HG03432 (cell line): ENCODE measurements around the gene CHST11.

Source experiments
- ATAC-seq: cut with Tn5 transposase; IDR thresholded peaks from one replicate; pipeline ENCODE4 v1.9.1; 2021; ENCODE audit warnings: mild to moderate bottlenecking, moderate library complexity; ENCODE audit not compliant: unreplicated experiment

CHST11 gene

DNA sequence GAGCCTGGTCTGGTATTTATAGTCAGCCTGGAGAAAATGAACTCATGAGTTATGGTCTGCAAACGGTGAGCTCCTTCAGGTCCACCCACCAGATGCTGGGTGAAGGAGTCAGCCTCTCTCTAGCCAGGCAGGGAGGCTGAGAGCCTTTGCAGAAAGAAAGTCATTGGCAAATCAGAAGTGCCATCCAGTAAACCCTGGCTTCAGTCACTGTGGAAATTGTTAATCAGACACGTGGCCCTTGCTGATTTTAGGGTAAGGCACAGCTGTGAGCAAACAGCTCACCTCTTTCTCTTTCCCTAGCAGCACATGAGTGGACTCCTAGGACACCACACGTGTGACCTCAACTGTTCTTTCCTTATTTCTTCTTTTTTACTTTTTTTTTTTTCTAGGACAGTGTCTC lies 44.9 kb downstream of the CHST11 start:
- ATAC-seq = no peak

DNA sequence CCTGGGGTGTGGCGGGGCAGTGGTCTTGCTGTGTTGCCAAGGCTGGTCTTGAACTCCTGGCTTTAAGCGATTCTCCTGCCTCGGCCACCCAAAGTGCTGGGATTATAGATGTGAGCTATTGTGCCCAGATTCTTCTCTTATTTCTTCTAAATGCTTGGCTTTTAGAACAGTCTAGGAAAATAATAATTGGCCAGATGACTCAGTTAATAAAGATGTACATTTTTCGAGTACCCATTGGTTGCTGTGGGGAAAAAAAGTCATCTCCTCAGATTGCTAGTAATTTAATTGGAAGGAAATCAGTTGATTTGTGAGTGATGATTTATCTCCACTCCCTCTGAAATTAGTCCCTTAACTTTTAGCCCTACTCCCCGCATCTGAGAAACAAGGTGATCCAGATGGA lies 45.5 kb downstream of the CHST11 start:
- ATAC-seq = no peak

DNA sequence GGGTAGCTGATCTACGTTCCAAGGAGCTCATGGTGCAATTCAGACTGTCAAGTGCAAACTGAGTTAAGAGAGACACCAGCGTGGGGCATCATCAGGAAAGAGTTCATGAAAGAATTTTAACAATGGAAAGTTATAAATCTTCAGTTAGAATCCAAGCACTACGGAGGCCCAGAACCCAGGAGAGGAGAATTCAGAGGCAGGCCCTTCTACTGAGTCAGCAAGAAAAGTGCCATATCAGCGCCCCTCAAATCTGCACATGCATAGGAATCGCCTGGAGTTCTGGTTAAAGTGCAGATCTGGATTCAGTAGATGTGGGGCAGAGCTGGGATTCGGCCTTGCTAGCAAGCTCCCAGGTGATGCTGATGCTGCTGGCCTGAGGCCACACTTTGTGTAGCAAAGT lies 45.9 kb downstream of the CHST11 start:
- ATAC-seq = no peak

DNA sequence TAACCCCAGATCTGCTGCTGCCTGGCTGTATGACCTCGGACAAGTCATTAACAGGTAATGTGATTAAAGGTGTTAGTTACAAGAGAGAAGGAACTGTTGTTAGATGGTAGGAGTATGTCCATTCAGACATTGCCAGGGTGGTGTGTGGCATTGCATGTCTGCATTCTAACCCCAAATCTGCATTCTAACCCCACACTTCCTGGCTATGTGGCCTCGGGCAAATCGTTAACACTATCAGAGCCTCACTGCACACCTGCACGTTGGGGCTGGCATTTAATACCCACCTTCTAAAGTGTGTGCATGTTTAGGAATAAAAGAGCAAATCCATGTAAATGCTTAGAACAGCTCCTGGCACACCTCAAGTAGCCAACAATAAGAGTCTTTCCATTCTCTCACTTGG lies 46.4 kb downstream of the CHST11 start:
- ATAC-seq = no peak

DNA sequence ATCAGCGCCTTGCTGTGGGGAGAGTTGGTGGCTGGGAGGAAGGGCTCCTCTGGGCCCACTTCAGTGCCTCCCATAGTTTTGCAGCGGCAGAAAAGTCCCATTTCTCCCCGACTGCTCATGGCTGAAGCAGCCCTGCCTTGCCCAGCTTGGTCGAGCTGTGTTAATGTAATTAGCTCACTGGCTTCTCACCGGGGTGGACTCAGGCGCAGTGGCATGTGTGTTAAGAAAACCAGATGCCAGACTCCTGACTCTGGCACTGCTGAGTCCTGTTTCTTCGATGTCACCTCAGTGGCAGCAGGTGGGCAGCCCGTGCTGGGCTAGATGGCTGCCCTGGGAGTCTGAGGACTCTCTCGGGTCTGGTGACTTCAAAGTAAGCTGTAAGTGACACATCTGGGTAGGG lies 47.4 kb downstream of the CHST11 start:
- ATAC-seq = no peak

DNA sequence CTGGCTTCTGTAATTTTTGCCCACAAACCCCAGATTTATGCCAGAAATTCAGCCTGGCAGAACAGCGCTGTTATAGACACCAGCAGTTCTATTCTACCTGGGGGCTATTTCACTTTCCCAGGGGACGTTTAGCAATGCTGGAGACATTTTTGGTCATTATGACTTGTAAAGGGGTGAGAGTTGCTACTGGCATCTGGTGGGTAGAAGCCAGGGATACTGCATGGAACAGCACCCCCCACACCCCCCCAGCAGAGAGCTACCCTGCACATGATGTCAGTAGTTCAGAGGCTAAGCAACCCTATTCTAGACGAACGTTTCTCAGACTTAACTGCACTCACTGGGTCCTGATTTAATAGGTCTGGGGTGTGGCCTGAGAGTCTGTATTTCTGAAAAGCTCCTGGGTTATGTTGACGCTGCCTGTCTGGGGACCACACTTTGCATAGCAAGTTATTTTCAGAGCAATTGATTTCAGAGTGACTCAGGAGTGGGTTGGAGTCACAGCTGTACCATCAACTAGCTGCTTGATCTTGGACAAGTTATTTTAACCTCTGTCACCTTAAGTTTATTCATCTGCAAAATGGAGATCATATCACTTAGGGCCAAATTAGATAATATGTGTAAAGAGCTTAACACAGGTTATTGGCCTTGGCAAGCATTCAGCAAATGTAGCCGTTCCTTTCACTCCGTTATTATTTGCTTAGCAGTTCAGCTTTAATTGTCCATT lies 48.5 kb downstream of the CHST11 start:
- peak; percentile 95 for ATAC-seq

DNA sequence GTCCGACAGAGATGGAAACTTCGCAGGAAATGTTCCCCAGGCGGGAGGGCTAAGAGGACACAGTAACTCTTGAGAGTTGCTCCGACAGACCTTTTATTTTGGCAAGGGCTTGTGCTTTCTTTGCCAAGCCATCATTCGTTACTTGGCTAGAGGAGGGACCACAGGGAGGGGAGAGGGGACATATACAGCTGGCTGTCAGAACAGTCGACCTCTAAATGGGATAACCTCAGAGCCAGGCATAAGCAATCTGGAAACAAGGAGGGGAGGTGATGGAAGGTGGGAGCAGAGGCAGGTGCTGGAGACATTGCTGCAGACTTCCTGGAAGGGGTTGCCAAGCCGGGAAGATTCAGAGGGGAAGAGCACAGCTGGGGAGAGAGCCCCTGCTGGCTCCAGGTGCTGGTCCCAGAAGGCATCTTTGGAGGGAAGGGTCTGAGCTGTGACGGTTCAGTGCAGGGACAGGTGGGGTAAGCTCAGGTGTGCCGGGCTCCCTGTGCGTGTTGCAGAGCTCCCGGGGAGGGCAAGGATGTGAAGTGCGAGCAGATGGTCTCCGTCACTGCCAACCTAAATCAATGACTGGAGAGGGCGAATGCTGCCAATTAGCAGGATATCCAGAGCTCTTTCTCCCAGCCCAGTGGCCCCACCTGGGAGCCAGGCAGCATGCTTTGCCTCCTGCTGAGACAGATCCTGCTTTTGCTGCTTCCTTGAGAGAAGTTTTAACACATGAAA lies 50.1 kb downstream of the CHST11 start:
- no peak for ATAC-seq

DNA sequence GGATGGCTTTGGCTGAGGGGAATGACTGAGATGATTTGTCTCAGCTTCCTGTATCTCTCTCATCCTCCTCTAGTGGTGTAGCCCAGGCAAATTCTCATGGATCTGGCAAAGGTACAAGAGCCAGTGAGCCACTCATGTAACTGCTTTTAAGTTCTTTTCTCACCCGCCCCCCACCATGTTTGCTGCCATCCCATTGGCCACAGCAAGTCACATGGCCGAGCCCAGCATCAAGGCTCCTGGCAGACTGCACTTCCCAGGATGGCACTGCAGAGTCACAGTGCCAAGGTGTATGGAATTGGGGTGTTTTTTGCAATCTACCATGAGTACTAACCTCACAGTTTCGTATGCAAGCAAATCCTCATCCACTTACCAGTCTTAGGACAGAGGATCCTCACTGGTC lies 50.9 kb downstream of the CHST11 start:
- ATAC-seq = no peak

DNA sequence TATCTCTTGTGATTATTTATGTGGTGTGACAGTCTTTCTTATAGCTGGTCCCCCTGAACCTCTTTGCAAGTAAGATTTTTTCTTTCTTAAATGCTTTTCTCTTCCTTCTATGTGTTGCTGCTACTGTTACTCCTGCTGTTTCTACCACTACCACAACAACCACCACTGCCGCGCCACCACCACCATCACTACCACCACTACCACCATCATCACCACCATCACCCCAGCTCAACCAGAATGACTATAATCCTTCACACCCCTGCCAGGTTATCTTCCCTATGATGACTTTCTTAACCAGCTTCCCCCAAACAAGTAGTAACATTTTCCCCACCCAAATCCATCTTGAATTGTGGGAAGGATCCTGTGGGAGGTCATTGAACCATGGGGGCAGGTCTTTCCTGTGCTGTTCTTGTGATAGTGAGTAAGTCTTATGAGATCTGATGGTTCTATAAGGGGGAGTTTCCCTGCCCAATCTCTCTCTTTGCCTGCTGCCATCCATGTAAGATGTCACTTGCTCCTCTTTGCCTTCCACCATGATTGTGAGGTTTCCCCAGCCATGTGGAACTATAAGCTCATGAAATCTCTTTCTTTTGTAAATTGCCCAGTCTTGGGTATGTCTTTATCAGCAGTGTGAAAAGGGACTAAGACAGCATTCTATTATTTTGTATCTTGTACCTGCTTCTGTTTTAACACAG lies 52.2 kb downstream of the CHST11 start:
- ATAC-seq = no peak

DNA sequence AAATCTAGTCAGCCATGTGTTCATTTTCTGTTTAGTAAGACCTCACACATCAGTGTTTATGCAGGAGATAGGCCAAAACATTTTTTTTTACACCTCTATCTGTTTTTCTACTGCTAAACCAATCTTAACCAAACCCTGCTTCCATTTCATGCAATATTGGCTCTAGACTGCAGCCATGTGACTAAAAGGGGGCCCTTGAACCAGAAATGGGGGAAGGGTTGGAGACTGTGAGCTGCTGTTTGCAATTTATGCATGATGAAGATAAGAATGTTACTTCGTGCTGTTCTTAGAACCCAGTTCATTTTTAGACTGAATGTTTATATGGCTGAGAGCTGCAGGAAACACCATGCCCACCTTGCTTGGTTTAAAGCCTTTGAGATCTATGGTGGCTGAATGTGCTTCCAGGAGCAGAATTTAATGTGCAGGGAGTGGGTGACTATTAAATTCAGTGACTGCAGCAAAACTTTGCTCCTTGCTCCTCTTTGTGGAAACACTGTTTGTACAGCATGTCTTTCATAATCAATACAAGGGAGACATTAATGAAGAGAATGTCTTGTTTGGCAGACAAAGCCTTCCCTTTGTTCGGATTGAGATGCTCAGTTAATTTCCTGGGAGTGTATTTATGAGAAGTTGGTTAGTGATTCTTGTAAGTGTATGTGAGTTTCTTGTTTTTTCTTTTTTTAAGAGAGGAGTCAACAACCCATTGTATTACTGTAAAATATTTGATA lies 53.6 kb downstream of the CHST11 start:
- ATAC-seq = no peak

DNA sequence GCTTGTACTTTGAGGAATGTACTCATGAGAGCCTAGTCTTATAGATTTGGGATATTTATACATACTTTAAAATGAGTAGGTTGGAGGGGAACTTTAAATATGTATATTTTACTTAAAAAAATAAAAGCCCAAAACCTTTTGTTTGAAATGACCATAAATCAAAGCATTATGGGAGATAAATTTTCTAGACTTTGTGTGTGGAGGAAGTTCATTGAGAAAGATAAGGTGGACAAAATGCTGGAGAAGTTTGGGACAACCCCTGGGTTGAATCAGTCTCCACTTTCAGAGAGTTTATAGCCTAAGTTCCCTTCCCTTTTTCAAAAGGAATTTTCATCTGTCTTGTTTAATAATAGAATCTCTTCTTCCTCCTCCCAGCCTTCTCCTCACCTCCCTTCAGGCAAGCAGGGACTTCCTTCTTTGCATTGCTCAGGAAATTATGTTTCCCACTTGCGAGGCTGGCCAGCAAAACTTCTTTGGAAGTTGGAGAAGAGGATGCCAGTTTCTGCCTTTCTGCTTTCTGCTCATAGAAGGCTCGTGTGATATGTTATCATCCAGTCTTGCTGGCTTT lies 54.2 kb downstream of the CHST11 start:
- ATAC-seq = no peak

DNA sequence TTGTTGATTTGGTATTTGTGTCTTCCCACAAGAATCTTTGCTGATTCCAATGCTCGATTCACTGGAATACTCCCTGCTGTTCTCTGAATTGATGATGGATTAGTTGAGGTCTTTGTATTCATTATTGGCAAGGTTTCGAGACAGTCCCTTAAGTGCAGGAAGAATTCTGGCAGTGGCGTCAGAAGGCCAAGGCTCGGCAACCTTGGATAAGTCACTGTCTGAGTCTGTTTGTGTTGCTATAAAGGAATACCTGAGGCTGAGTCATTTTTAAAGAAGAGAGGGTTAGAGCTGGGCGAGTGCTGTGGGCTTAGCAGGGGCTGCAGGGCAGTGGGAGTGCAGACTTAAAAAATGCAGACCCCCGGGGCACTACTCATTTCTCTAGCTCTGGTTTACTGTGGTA lies 56.9 kb downstream of the CHST11 start:
- no peak for ATAC-seq

DNA sequence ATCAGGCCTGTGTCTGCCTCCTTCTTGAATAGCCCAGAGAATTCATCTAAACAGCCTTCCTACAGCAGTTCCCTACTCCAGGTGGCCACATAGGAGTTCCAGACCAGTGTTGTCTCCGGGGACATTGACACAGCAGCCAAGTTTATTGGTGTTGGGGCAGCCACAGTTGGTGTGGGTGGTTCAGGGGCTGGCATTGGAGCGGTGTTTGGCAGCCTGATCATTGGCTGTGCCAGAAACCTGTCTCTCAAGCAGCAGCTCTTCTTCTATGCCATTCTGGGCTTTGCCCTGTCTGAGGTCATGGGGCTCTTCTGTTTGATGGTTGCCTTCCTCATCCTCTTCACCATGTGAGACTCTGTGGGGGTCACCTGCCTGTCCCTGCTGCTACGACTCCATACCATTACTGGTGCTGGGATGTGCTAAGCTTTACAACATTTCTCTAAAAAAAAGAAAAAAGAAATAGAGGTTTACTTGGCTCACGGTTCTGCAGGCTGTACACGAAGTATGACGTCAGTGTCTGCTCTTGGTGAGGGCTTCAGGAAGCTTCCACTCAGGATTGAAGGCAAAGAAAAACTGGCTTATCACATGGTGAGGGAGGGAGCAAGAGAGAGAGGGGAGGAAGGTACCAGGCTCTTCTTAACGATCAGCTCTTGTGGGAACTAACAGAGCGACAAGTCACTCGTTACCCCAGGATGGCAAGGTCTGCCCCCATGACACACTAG lies 57.5 kb downstream of the CHST11 start:
- ATAC-seq = no peak

DNA sequence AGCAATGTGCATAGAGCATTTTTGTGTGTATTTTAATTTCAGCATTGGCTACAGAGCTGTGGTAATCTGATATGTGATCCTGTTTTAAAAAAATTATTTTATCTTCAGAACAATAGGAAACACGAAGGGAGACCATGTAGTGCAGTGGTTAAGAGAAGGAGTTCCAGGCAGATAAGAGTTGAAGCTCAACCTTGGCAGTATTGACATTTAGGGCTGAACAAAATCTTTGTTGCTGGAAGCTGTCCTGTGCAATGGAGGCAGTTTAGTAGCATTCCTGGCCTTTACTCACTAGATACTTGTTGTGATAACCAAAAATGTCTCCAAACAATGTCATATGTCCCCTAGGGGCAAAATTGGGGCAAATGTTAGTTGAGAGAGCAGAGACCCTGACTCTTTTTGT lies 59.2 kb downstream of the CHST11 start:
- ATAC-seq = no peak

DNA sequence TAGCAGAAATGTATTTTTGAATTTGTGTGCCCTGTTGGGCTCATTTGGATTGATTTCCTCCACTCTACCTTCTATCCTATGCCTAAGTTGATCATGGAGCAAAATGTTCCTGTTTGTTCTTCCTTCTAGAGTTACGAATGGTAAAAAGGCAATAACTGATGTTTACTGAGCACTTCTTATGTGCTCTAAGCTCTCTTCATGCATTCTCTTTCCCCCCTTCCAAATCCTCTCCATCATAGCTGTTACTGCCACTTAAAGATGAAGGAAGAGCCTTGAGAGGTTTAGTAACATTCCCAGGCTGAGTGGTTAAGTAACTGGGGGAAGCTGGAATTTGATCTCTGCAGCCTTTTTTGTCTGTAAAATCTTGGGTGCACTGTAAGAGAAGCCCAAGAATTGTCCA lies 60.1 kb downstream of the CHST11 start:
- no peak for ATAC-seq

DNA sequence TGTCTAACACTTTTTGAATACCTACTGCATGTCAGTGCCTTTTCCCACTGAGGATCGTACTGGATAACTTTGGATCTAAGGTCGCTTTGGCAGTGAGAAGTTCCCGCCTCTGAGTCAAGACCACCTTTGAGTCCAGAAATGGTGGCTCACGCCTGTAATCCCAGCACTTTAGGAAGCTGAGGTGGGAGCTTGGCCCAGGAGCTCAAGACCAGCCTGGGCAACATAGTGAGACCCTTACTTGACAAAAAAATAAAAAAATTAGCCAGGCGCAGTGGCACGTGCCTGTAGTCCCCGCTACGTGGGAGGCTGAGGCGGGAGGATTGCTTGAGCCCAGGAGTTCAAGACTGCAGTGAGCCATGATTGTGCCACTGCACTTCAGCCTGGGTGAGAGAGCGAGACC lies 61.1 kb downstream of the CHST11 start:
- no peak for ATAC-seq

DNA sequence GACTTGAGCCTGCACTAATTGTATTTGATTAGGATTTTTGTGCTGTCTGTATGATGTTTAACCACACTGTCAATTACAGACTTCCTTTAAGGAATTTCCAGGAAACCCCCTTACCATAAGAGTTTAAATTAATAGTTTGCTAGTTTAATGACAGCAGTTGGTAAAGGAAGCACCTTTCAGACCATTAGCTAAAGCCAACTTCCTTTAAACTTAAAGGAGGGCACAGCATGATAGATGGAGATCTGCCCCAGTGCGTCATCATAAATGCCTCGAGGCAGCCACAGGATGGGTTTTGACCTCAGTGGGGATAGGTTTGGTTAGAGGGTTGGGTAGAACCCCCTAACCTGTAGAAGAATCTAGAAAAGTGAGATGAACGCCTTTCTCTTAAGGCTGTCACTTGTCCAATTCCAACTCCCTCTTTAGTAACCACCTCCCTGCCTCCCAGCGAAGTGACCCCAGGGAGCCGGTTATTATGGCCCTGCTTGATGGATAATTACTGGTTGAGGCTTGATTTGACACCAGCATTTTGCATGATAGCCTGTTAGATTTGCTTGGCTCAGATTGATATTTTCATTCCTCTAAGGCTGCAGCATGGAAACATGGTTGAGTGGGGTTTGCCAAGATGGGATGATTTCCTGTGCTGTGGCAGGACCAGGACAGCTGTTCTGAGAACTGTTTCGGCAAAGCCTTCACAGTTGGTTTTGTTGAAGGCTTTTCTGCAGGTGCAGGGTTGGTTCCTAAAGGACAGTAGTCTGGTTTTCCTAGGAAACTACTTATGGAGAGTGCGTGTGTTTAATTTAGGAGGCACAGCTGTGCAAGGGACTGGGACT lies 62.7 kb downstream of the CHST11 start:
- ATAC-seq = no peak

DNA sequence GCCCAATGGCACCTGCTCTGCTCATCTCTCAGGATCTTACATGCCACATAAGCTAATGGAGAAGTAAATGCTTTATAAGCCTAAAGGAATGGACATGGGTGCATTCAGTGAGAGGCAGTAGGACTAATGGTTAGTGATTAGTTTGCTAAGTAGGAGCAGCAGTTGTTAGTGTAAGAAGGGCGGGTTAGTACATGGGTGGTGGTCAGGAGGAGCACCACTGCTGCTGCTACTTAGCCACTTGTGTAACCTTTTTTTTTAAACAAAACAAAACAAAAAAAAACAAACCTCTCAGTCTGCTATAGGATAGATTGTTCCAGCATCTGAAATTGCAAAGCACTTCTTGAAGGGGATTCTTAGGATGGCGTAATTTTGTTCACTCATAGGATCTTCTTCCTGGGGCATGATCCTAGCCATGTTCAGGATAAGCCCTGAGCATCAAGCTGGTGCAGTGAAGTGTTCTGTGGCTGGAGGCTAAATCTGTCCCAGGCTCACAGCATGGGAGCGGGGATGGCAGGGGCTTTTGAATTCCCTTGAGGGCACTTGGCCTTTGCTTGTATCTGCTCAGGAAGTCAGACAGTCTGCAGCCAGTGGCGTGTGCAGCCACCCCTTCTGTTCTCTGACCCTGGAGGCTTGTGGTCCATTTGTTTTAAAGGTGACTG lies 63.6 kb downstream of the CHST11 start:
- ATAC-seq = peak; percentile 79

DNA sequence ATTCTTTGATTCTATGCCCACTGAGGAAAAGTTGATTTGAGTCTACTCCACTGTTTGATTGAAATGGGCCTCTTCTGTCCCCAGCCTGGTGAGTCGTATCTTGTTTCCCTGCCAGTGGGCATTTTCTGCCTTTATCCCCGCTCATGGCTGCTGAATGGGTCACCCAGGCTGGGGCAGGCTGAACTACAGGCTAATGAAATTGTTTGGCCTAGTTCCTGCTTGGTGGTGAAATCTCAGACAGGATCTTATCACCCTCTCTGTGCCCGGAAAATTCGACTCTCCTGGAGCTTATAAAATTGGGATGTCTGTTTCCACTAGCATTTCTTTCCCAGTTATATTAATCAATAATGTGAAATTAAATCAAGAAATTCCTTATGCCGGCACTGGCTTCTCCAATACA lies 65.0 kb downstream of the CHST11 start:
- ATAC-seq = no peak
